IMR-90 (cell line): ENCODE results near the gene NRP1. TPM values are rescaled to one million over a fixed set of nuclear protein-coding genes. Genes with fewer than 3 reads are reported as not detected.

Experiments
- ATAC-seq: fragments of 200-7000 bp; cut with Tn5 transposase; 2 replicates; pipeline ENCODE4 v1.9.1; 2020; ENCODE audit warnings: low read depth, mild to moderate bottlenecking, moderate library complexity
- BruUV-seq: library from RNA; stranded (reverse); fragments of 400-500 nt; replicated peaks from 2 replicates; lab custom pipeline; 2021; lab: Mats Ljungman, UMichigan
- CTCF ChIA-PET: fragments of 300-600 bp; formaldehyde crosslinking; extraction: SDS; loops from one replicate; lab custom pipeline; 2021; ENCODE audit warnings: antibody characterized with exemption; lab: Yijun Ruan, JAX
- POLR2A ChIA-PET: fragments of 300-600 bp; sonication (Branson Sonifier 250); formaldehyde crosslinking; loops from one replicate; lab custom pipeline; 2022; ENCODE audit warnings: antibody characterized with exemption; ENCODE audit not compliant: unreplicated experiment; lab: Charles Lee
- DNase-seq: peaks from one replicate; pipeline ENCODE4 v3.0.0; 2013
- H2AFZ ChIP-seq: replicated peaks from 2 replicates; pipeline ENCODE3; 2013; ENCODE audit warnings: low read length, mild to moderate bottlenecking; ENCODE audit not compliant: poor library complexity
- H2AK5ac ChIP-seq: 2 replicates; pipeline ENCODE4 v1.6.1; 2013; ENCODE audit warnings: low read depth, low read length, inconsistent platforms
- H2AK9ac ChIP-seq: replicated peaks from 2 replicates; pipeline ENCODE3; 2013; ENCODE audit warnings: mild to moderate bottlenecking, low read depth, low read length, moderate library complexity; ENCODE audit not compliant: poor library complexity
- H2BK120ac ChIP-seq: 2 replicates; pipeline ENCODE4 v1.6.1; 2013; ENCODE audit warnings: low read depth, low read length, inconsistent platforms
- H2BK15ac ChIP-seq: 3 replicates; pipeline ENCODE4 v1.6.1; 2013; ENCODE audit warnings: low read depth, low read length, inconsistent platforms
- H2BK20ac ChIP-seq: 2 replicates; pipeline ENCODE4 v1.6.1; 2013; ENCODE audit warnings: low read depth, mild to moderate bottlenecking, inconsistent platforms, low read length, moderate library complexity
- H2BK5ac ChIP-seq: 2 replicates; pipeline ENCODE4 v1.6.1; 2013; ENCODE audit warnings: mild to moderate bottlenecking, low read depth, low read length, inconsistent platforms; ENCODE audit not compliant: poor library complexity, severe bottlenecking
- H3K14ac ChIP-seq: replicated peaks from 2 replicates; pipeline ENCODE4 v1.6.1; 2013; ENCODE audit warnings: low read depth, low read length, inconsistent platforms
- H3K18ac ChIP-seq: 2 replicates; pipeline ENCODE4 v1.6.1; 2013; ENCODE audit warnings: low read depth, low read length, control low read depth
- H3K23ac ChIP-seq: 2 replicates; pipeline ENCODE4 v1.6.1; 2013; ENCODE audit warnings: low read depth, low read length, inconsistent platforms
- H3K27ac ChIP-seq: 2 replicates; pipeline ENCODE4 v1.5.1; 2013; ENCODE audit warnings: mild to moderate bottlenecking, control low read depth, low read length; ENCODE audit not compliant: insufficient read depth
- H3K27me3 ChIP-seq: 2 replicates; pipeline ENCODE4 v1.6.1; 2013; ENCODE audit warnings: low read length; ENCODE audit not compliant: control insufficient read depth, insufficient read depth
- H3K36me3 ChIP-seq: 2 replicates; pipeline ENCODE4 v1.6.1; 2013; ENCODE audit warnings: low read length, mixed read lengths; ENCODE audit not compliant: control insufficient read depth, insufficient read depth
- H3K4ac ChIP-seq: 2 replicates; pipeline ENCODE4 v1.6.1; 2013; ENCODE audit warnings: low read depth, low read length, inconsistent platforms
- H3K4me1 ChIP-seq: 2 replicates; pipeline ENCODE4 v1.6.1; 2013; ENCODE audit warnings: low read length, mixed read lengths; ENCODE audit not compliant: control insufficient read depth, insufficient read depth
- H3K4me2 ChIP-seq: 2 replicates; pipeline ENCODE4 v1.6.1; 2013; ENCODE audit warnings: low read depth, mild to moderate bottlenecking, control low read depth, low read length, moderate library complexity
- H3K4me3 ChIP-seq: 2 replicates; pipeline ENCODE4 v1.5.1; 2013; ENCODE audit warnings: low read depth, mild to moderate bottlenecking, control low read depth, low read length, moderate library complexity; ENCODE audit not compliant: insufficient read depth
- H3K56ac ChIP-seq: 2 replicates; pipeline ENCODE4 v1.6.1; 2013; ENCODE audit warnings: low read length, inconsistent platforms; ENCODE audit not compliant: insufficient read depth; ENCODE audit errors: extremely low read depth
- H3K79me1 ChIP-seq, 2 experiments: 2 replicates each; pipeline ENCODE4 v1.6.1; 2013; ENCODE audit warnings: low read length in 2 of 2, inconsistent platforms in 1 of 2, low read depth in 1 of 2
- H3K9ac ChIP-seq: 2 replicates; pipeline ENCODE4 v1.6.1; 2013; ENCODE audit warnings: low read depth, low read length, control low read depth
- H3K9me1 ChIP-seq: 2 replicates; pipeline ENCODE4 v1.6.1; 2013; ENCODE audit warnings: low read length, inconsistent platforms; ENCODE audit not compliant: insufficient read depth
- H3K9me3 ChIP-seq: 2 replicates; pipeline ENCODE4 v1.6.1; 2013; ENCODE audit warnings: low read length; ENCODE audit not compliant: control insufficient read depth, insufficient read depth
- H4K20me1 ChIP-seq: 2 replicates; pipeline ENCODE4 v1.6.1; 2013; ENCODE audit warnings: low read length, inconsistent platforms; ENCODE audit not compliant: insufficient read depth
- H4K5ac ChIP-seq: 2 replicates; pipeline ENCODE4 v1.6.1; 2013; ENCODE audit warnings: mild to moderate bottlenecking, low read depth, low read length, control low read depth
- H4K8ac ChIP-seq, 2 experiments: 2 replicates each; pipeline ENCODE4 v1.6.1; 2013; ENCODE audit warnings: low read depth in 2 of 2, low read length in 2 of 2, control low read depth in 1 of 2, inconsistent platforms in 1 of 2
- H4K91ac ChIP-seq: 2 replicates; pipeline ENCODE4 v1.6.1; 2013; ENCODE audit warnings: low read depth, low read length, inconsistent platforms; ENCODE audit not compliant: insufficient read depth
- CHD1 ChIP-seq: IDR thresholded peaks from 2 replicates; pipeline ENCODE4 v1.6.1; 2012; ENCODE audit warnings: low read depth, low read length, improper control_type of control experiment
- MAZ ChIP-seq: IDR thresholded peaks from 2 replicates; pipeline ENCODE4 v1.6.1; 2012; ENCODE audit warnings: low read depth, mild to moderate bottlenecking, low read length, improper control_type of control experiment, moderate library complexity, borderline replicate concordance
- MXI1 ChIP-seq: IDR thresholded peaks from 2 replicates; pipeline ENCODE4 v1.6.1; 2012; ENCODE audit warnings: low read depth, mild to moderate bottlenecking, low read length, moderate library complexity, borderline replicate concordance
- RCOR1 ChIP-seq: IDR thresholded peaks from 2 replicates; pipeline ENCODE4 v1.6.1; 2012; ENCODE audit warnings: mild to moderate bottlenecking, low read length, improper control_type of control experiment; ENCODE audit not compliant: insufficient replicate concordance
- WGBS, 2 experiments: methylation state at CpG; one replicate each; pipeline versions ENCODE4 v1.1.5 to v1.1.7; 2013; ENCODE audit warnings: missing lambda C conversion rate in 2 of 2; ENCODE audit not compliant: insufficient read length in 1 of 2; ENCODE audit errors: extremely low coverage in 2 of 2; 5-methylcytosine and 5-hydroxymethylcytosine counted together
- dilution Hi-C: fragments of 300-500 bp; cut with HindIII; formaldehyde crosslinking; loops from one replicate; pipeline ENCODE4 v1.14.3; 2018; ENCODE audit warnings: low sequenced_read_pairs; ENCODE audit not compliant: unreplicated experiment
- in situ Hi-C: fragments of 300-500 bp; cut with MboI; formaldehyde crosslinking; loops from 3 replicates; pipeline ENCODE4 v1.14.3; 2019; ENCODE audit warnings: low sequenced_read_pairs, inconsistent platforms, mixed read lengths
- intact Hi-C: fragments of 100-400 bp; cut with micrococcal nuclease; formaldehyde crosslinking; loops from 2 replicates; pipeline ENCODE4 v1.10.0; 2022
- polyA plus RNA-seq, 3 experiments: library from polyadenylated mRNA; depleted of rRNA; stranded (reverse); fragments of >200 nt; gene quantifications; 2 replicates each; pipeline ENCODE4 v1.2.3, GENCODE V29; 2012; ENCODE audit warnings: low replicate concordance in 1 of 3
- total RNA-seq: library from RNA; depleted of rRNA; stranded (reverse); fragments of >200 nt; gene quantifications from 2 replicates; pipeline ENCODE4 v1.2.3, GENCODE V29; 2012

NRP1 gene
- total and polyA plus RNA-seq, 2 of the 4 experiments (the other 2 are of a cell fraction), result 108 to 227 TPM

GRCh38 chr10:33161550-33162247, 172.8 kb downstream of the NRP1 start:
- no peak for ATAC-seq

More at GRCh38 chr10:33161550-33162247, 172.8 kb downstream of the NRP1 start:
- BruUV-seq, result no TSS peak
- no peak overlapping the region for H4K91ac ChIP-seq
- no peaks in the 10 kb centered on the region for H3K79me1 ChIP-seq
- in situ Hi-C loops (no loop called here), dilution Hi-C loops (no loop called here), intact Hi-C loops (no loop called here)
- CTCF ChIA-PET, result no interaction called here
- H3K4me1 ChIP-seq, result peaks cover 3% of the 10 kb centered on the region; the same call in 1 of the 2 replicates
- H2BK120ac ChIP-seq, result no peak overlapping the region
- no peak overlapping the region for H2AFZ ChIP-seq
- POLR2A ChIA-PET, result no interaction called here
- H3K4ac ChIP-seq, result no peak overlapping the region
- H2BK15ac ChIP-seq, result no peak overlapping the region; the same call in 2 of the 3 replicates
- H2BK20ac ChIP-seq, result no peak overlapping the region
- H3K9me1 ChIP-seq, result 0 out of 2 replicates have a peak, but pooled peaks cover 3% of the 10 kb centered on the region
- no peak overlapping the region for H3K18ac ChIP-seq
- no peaks in the 10 kb centered on the region for H3K36me3 ChIP-seq
- H4K5ac ChIP-seq, result no peak overlapping the region
- H3K14ac ChIP-seq, result no peak overlapping the region
- no peak overlapping the region for H3K56ac ChIP-seq
- WGBS, 2 experiments, result no CpG with 5 or more reads among the region's 6 CpGs
- no peak overlapping the region for H4K8ac ChIP-seq
- no peak for TF ChIP-seq MXI1
- no peak for TF ChIP-seq CHD1
- no peak for TF ChIP-seq MAZ
- no peak for TF ChIP-seq RCOR1
- H3K4me3 ChIP-seq, result no peak overlapping the region
- H3K27me3 ChIP-seq, result no peaks in the 10 kb centered on the region
- DNase-seq, result no peak
- 0 out of 2 replicates have a peak, but pooled peaks cover 2% of the 10 kb centered on the region for H3K9me3 ChIP-seq
- H3K9ac ChIP-seq, result no peak overlapping the region
- no peak overlapping the region for H3K27ac ChIP-seq
- H3K23ac ChIP-seq, result no peak overlapping the region
- H2AK5ac ChIP-seq, result no peak overlapping the region
- no peak overlapping the region for H3K4me2 ChIP-seq
- no peaks in the 10 kb centered on the region for H4K20me1 ChIP-seq
- H2AK9ac ChIP-seq, result no peak overlapping the region
- no peak overlapping the region for H2BK5ac ChIP-seq
